CD4-positive, alpha-beta memory T cell (primary cell): ENCODE measurements around the gene UBE2QL1. TPM values are rescaled to one million over a fixed set of nuclear protein-coding genes. Genes with fewer than 3 reads are reported as not detected.

Experiments used
- CTCF ChIA-PET: fragments of 350-600 bp; sonication (Branson Sonifier 250); formaldehyde crosslinking; loops from one replicate; lab custom pipeline; 2021; ENCODE audit warnings: inconsistent platforms; ENCODE audit not compliant: partially characterized antibody; lab: Charles Lee
- POLR2A ChIA-PET: fragments of 350-600 bp; sonication (Branson Sonifier 250); formaldehyde crosslinking; loops from one replicate; lab custom pipeline; 2021; ENCODE audit not compliant: partially characterized antibody; lab: Charles Lee
- DNase-seq, 5 donors: peaks; one replicate each; pipeline versions ENCODE4 v3.0.0 to v3.0.0-alpha.2; 2020 to 2022; ENCODE audit warnings: mixed read lengths in 1 of 5
- H3K27ac ChIP-seq: one replicate; pipeline ENCODE4 v1.7.0; 2013; ENCODE audit warnings: low read depth, low read length
- H3K27me3 ChIP-seq: 2 replicates; pipeline ENCODE4 v1.7.0; 2013; ENCODE audit warnings: mild to moderate bottlenecking, low read length, moderate library complexity; ENCODE audit not compliant: insufficient read depth
- H3K36me3 ChIP-seq: 2 replicates; pipeline ENCODE4 v1.7.0; 2013; ENCODE audit warnings: mild to moderate bottlenecking, low read length, moderate library complexity; ENCODE audit not compliant: insufficient read depth
- H3K4me1 ChIP-seq: 2 replicates; pipeline ENCODE4 v1.7.0; 2013; ENCODE audit warnings: mild to moderate bottlenecking, low read length, moderate library complexity; ENCODE audit not compliant: insufficient read depth
- H3K4me3 ChIP-seq, 2 donors: one replicate each; pipeline ENCODE4 v1.7.0; 2013; ENCODE audit warnings: low read length in 2 of 2, mild to moderate bottlenecking in 1 of 2
- H3K9me3 ChIP-seq, 2 donors: one replicate each; pipeline ENCODE4 v1.7.0; 2013; ENCODE audit warnings: low read length in 2 of 2, control low read depth in 1 of 2; ENCODE audit not compliant: control insufficient read depth in 1 of 2
- H3K27ac Mint-ChIP-seq, 7 donors: one replicate each; pipeline ENCODE4 v1.8.0; 2020 to 2021; ENCODE audit warnings: mixed read lengths in 7 of 7, mild to moderate bottlenecking in 6 of 7, inconsistent platforms in 3 of 7, moderate library complexity in 3 of 7
- H3K27me3 Mint-ChIP-seq, 2 donors: one replicate each; pipeline ENCODE4 v1.8.0; 2020 to 2021; ENCODE audit warnings: mixed read lengths in 2 of 2
- H3K36me3 Mint-ChIP-seq, 2 donors: one replicate each; pipeline ENCODE4 v1.8.0; 2020 to 2021; ENCODE audit warnings: mixed read lengths in 2 of 2, inconsistent platforms in 1 of 2, mild to moderate bottlenecking in 1 of 2
- H3K4me1 Mint-ChIP-seq, 4 donors: one replicate each; pipeline ENCODE4 v1.8.0; 2020 to 2021; ENCODE audit warnings: mixed read lengths in 4 of 4, mild to moderate bottlenecking in 1 of 4
- H3K4me3 Mint-ChIP-seq, 8 donors: one replicate each; pipeline ENCODE4 v1.8.0; 2020 to 2021; ENCODE audit warnings: mixed read lengths in 8 of 8, mild to moderate bottlenecking in 7 of 8, moderate library complexity in 6 of 8, inconsistent platforms in 3 of 8
- H3K9me3 Mint-ChIP-seq, 8 donors: one replicate each; pipeline ENCODE4 v1.8.0; 2020 to 2021; ENCODE audit warnings: mixed read lengths in 8 of 8, mild to moderate bottlenecking in 5 of 8, inconsistent platforms in 3 of 8, moderate library complexity in 1 of 8
- intact Hi-C: fragments of 100-400 bp; cut with micrococcal nuclease; formaldehyde crosslinking; loops from one replicate; pipeline ENCODE4 v1.15.1; 2023
- polyA plus RNA-seq, 2 donors: library from polyadenylated mRNA; unstranded; fragments of 300-500 nt; fragmentation: Illumina TruSeq; gene quantifications; one replicate each; pipeline ENCODE4 v1.2.3, GENCODE V29; 2021
- total RNA-seq, 2 experiments: library from RNA; stranded (reverse); gene quantifications; one replicate each; pipeline ENCODE4 v1.2.3, GENCODE V29; 2021

Gene UBE2QL1
- total and polyA plus RNA-seq, 4 experiments from 2014 or later = not detected

DNA sequence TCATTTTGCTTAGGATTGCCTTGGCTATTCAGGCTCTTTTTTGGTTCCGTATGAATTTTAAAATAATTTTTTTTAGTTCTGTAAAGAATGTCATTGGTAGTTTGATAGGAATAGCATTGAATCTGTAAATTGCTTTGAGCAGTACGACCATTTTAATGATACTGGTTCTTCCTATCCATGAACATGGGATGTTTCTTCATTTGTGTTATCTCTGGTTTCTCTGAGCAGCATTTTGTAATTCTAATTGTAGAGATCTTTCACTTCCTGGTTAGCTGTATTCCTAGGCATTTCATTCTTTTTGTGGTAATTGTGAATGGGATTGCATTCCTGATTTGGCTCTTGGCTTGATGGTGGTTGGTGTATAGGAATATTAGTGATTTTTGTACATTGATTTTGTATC, 6.3 kb upstream of the UBE2QL1 start:
- Mint-ChIP-seq H3K4me3 (no peak overlapping the region), H3K36me3 (no peaks in the 10 kb centered on the region), H3K4me1 (no peaks in the 10 kb centered on the region), H3K27ac (no peak overlapping the region), H3K9me3 (peaks cover 2 to 27% (median 12%) of the 10 kb centered on the region in 8 donors), H3K27me3 (peaks cover 17 to 32% of the 10 kb centered on the region in 2 donors)
- H3K27me3 ChIP-seq = no peaks in the 10 kb centered on the region
- DNase-seq = no peak
- H3K36me3 ChIP-seq = no peaks in the 10 kb centered on the region
- H3K4me1 ChIP-seq = no peaks in the 10 kb centered on the region
- no peak overlapping the region for H3K4me3 ChIP-seq
- H3K27ac ChIP-seq = no peak overlapping the region
- intact Hi-C loops = no loop called here
- POLR2A ChIA-PET = no interaction called here
- H3K9me3 ChIP-seq = no peaks in the 10 kb centered on the region
- CTCF ChIA-PET = no interaction called here

DNA sequence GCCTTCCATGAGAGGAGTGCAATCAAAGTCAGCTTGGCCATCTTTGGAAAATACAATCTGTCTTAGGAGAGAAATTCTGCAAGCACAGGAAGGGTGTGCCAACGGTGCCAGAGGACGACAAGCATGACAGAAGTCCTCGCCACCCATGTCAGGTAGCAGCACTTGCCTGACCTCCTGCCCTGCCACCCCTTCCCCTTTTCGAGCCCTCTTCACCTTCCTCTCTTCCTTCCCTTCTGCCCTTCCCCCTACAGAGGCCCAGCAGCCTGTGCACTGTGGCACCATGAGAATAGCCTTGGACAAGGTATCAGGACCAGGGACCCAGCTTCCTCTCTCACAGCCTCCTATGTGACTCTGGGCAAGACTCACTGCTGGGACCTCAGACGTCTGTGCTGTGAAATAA, 5.3 kb upstream of the UBE2QL1 start:
- CTCF ChIA-PET = no interaction called here
- Histone ChIP-seq H3K27ac (no peak overlapping the region), H3K4me3 (no peak overlapping the region), H3K4me1 (no peaks in the 10 kb centered on the region), H3K27me3 (no peaks in the 10 kb centered on the region), H3K36me3 (no peaks in the 10 kb centered on the region), H3K9me3 (no peaks in the 10 kb centered on the region)
- Mint-ChIP-seq H3K27ac (no peak overlapping the region), H3K36me3 (no peaks in the 10 kb centered on the region), H3K4me1 (no peaks in the 10 kb centered on the region), H3K27me3 (peaks cover 13 to 30% of the 10 kb centered on the region in 2 donors), H3K9me3 (peaks cover 2 to 27% (median 12%) of the 10 kb centered on the region in 8 donors), H3K4me3 (peak overlapping the region in 1 of 8 donors; percentile 19)
- intact Hi-C loops = no loop called here
- POLR2A ChIA-PET = no interaction called here
- DNase-seq = no peak

- Mint-ChIP-seq H3K4me3 (no peak overlapping the region), H3K27me3 (peaks cover 28 to 41% of the 10 kb centered on the region in 2 donors), H3K36me3 (no peaks in the 10 kb centered on the region), H3K27ac (no peak overlapping the region), H3K9me3 (peaks cover 2 to 20% (median 10%) of the 10 kb centered on the region in 8 donors), H3K4me1 (peaks cover 8 to 22% (median 8%) of the 10 kb centered on the region in 4 donors)
- Histone ChIP-seq H3K9me3 (no peaks in the 10 kb centered on the region), H3K27ac (no peak overlapping the region), H3K36me3 (no peaks in the 10 kb centered on the region), H3K4me1 (peaks cover 5% of the 10 kb centered on the region), H3K27me3 (peaks cover 12% of the 10 kb centered on the region), H3K4me3 (no peak overlapping the region)
- DNase-seq = no peak
- ChIA-PET POLR2A (no interaction called here), CTCF (no interaction called here)
- intact Hi-C loops = no loop called here
These were observed 2.6 kb upstream of the UBE2QL1 start for GRCh38 chr5:6446042-6446441.

DNA sequence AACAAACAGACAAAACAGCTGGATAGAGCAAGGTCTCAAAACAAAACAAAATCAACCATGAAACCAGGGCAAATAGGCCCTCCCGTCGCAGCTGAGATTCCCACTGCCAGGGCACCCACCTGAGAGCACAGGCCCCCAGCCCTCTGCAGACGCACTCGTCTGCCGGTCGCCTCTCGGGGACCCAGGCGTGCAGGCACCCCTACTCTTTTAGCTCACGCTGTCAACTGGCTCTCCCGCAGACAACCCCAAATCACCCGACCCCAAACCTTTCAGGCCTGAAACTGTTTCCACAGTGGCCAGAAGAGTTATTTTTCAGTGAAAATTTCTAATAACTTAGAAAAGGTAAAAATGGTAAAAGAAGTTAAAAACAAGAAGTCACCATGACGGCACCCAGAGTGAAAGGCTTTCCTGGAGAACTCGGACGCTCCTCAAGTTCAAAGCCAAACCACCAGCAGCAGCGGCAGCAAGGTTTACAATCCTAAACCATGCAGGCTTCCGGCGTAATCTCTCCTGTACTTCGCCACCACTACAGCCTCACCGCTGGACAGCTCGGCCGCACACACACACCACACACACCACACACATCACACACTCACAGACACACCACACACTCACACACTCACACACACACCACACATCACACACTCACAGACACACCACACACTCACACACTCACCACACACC, 1.9 kb upstream of the UBE2QL1 start:
- H3K9me3 Mint-ChIP-seq = peaks cover 0 to 14% (median 7%) of the 10 kb centered on the region in 8 donors
- peaks cover 8 to 22% (median 8%) of the 10 kb centered on the region in 4 donors for H3K4me1 Mint-ChIP-seq
- intact Hi-C loops = no loop called here
- no peaks in the 10 kb centered on the region for H3K36me3 Mint-ChIP-seq
- Histone ChIP-seq H3K4me1 (peaks cover 5% of the 10 kb centered on the region), H3K36me3 (no peaks in the 10 kb centered on the region), H3K27me3 (peaks cover 18% of the 10 kb centered on the region), H3K9me3 (no peaks in the 10 kb centered on the region), H3K4me3 (no peak overlapping the region), H3K27ac (no peak overlapping the region)
- peak overlapping the region in 2 of 8 donors; percentile 13 for H3K4me3 Mint-ChIP-seq
- CTCF ChIA-PET = no interaction called here
- peaks cover 34 to 38% of the 10 kb centered on the region in 2 donors for H3K27me3 Mint-ChIP-seq
- H3K27ac Mint-ChIP-seq = no peak overlapping the region
- POLR2A ChIA-PET = no interaction called here
- no peak for DNase-seq

GRCh38 chr5:6447384-6448140, 1.1 kb upstream of the UBE2QL1 start:
- H3K4me3 ChIP-seq = no peak overlapping the region
- Mint-ChIP-seq H3K36me3 (no peaks in the 10 kb centered on the region), H3K4me1 (peaks cover 8 to 22% (median 8%) of the 10 kb centered on the region in 4 donors), H3K9me3 (peaks cover 0 to 11% (median 5%) of the 10 kb centered on the region in 8 donors), H3K27me3 (peaks cover 33 to 39% of the 10 kb centered on the region in 2 donors), H3K4me3 (no peak overlapping the region), H3K27ac (no peak overlapping the region)
- H3K36me3 ChIP-seq = no peaks in the 10 kb centered on the region
- CTCF ChIA-PET = no interaction called here
- no peak for DNase-seq
- H3K27ac ChIP-seq = no peak overlapping the region
- H3K27me3 ChIP-seq = peaks cover 24% of the 10 kb centered on the region
- no peaks in the 10 kb centered on the region for H3K9me3 ChIP-seq
- POLR2A ChIA-PET = no interaction called here
- H3K4me1 ChIP-seq = peaks cover 5% of the 10 kb centered on the region
- intact Hi-C loops = no loop called here

DNA sequence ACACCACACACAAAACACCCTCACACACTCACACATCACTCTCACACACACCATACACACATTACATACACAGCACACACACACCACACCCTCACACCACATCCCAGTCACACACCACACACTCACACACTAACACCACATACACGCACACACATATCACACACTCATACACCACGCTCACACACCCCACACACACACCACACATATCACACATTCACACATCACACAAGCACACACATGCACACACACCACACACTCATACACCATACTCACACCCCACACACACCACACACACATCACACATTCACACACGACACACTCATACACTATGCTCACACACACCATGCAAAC, 543 bp upstream of the UBE2QL1 start:
- Histone ChIP-seq H3K4me1 (peaks cover 5% of the 10 kb centered on the region), H3K4me3 (no peak overlapping the region), H3K27me3 (peaks cover 30% of the 10 kb centered on the region), H3K27ac (no peak overlapping the region), H3K36me3 (no peaks in the 10 kb centered on the region), H3K9me3 (no peaks in the 10 kb centered on the region)
- Mint-ChIP-seq H3K4me3 (no peak overlapping the region), H3K27me3 (peaks cover 30 to 42% of the 10 kb centered on the region in 2 donors), H3K27ac (no peak overlapping the region), H3K36me3 (no peaks in the 10 kb centered on the region), H3K9me3 (peaks cover 0 to 11% (median 2%) of the 10 kb centered on the region in 8 donors), H3K4me1 (peaks cover 8 to 22% (median 8%) of the 10 kb centered on the region in 4 donors)
- intact Hi-C loops = no loop called here
- DNase-seq = no peak
- POLR2A ChIA-PET = no interaction called here
- CTCF ChIA-PET = no interaction called here

DNA sequence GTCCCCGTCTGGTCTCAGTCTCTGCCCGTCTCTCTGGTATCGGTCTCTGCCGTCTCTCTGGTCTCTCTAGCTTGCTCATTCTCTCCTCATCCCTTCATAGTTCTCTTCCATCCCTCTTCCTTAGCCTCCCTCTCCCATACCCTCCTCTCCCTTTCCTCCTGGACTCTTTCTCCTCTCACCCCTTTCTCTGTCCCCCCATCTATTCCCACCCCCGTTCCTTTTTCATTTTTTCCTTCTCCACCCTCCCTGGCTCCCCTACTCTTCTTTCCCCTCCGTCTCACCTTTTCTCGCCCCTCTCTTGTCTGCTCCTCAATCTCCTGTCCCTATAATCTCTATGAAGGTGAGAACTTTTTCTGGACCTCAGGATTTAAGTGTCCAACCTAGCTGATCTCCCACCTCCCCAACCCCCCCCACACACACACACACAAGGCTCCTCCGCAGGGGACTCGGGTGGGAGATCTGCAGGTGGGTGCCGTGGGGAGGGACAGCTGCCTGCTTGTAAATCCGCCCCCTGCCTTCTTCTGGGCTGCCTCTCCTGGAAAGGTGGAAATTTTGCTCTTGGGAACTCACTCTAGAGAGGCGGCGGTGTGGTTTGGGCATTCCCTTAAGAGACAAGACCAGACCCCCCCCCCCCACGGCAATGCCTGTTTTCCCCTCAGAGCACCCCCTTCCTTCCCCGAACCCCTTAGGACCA, 953 bp downstream of the UBE2QL1 start:
- Histone ChIP-seq H3K27ac (no peak overlapping the region), H3K27me3 (peaks cover 30% of the 10 kb centered on the region), H3K4me3 (no peak overlapping the region), H3K9me3 (no peaks in the 10 kb centered on the region), H3K36me3 (no peaks in the 10 kb centered on the region), H3K4me1 (peaks cover 5% of the 10 kb centered on the region)
- intact Hi-C loops = no loop called here
- Mint-ChIP-seq H3K4me3 (peak overlapping the region; percentile 70 to 90 (median 84)), H3K27ac (peak overlapping the region in 1 of 7 donors; percentile 13), H3K27me3 (peaks cover 33 to 44% of the 10 kb centered on the region in 2 donors), H3K4me1 (peaks cover 8 to 22% (median 8%) of the 10 kb centered on the region in 4 donors), H3K9me3 (peaks cover 0 to 6% (median under 1%) of the 10 kb centered on the region in 8 donors), H3K36me3 (no peaks in the 10 kb centered on the region)
- ChIA-PET CTCF (no interaction called here), POLR2A (no interaction called here)
- DNase-seq = no peak
